Natural killer cell (primary cell): Measurements from ENCODE around the gene RPUSD4. TPM values are rescaled to one million over a fixed set of nuclear protein-coding genes. Genes with fewer than 3 reads are reported as not detected.

ENCODE experiments used
- ATAC-seq, 3 donors: fragments of 150-1000 bp in 2 of 3; fragments of 200-7000 bp in 1 of 3; cut with Tn5 transposase; 1 replicate in 1 of 3; 2 replicates in 2 of 3; pipeline ENCODE4 v1.10.0; 2021; ENCODE audit warnings: mild to moderate bottlenecking in 2 of 3, moderate library complexity in 2 of 3
- DNase-seq, 2 donors: peaks; one replicate each; pipeline versions ENCODE4 v3.0.0 to v3.0.0-alpha.2; 2013 to 2021; ENCODE audit warnings: mixed read lengths in 1 of 2
- H3K27ac ChIP-seq: one replicate; pipeline ENCODE4 v1.5.1; 2013; ENCODE audit warnings: mild to moderate bottlenecking, low read length
- H3K27me3 ChIP-seq: one replicate; pipeline ENCODE4 v1.6.1; 2013; ENCODE audit warnings: low read length; ENCODE audit not compliant: control insufficient read depth, insufficient read depth
- H3K36me3 ChIP-seq: one replicate; pipeline ENCODE4 v1.6.1; 2013; ENCODE audit warnings: low read length; ENCODE audit not compliant: control insufficient read depth, insufficient read depth
- H3K4me1 ChIP-seq: one replicate; pipeline ENCODE4 v1.6.1; 2013; ENCODE audit warnings: low read length; ENCODE audit not compliant: control insufficient read depth, insufficient read depth
- H3K4me3 ChIP-seq: one replicate; pipeline ENCODE4 v1.5.1; 2013; ENCODE audit warnings: low read length
- H3K9me3 ChIP-seq: one replicate; pipeline ENCODE4 v1.6.1; 2013; ENCODE audit warnings: low read length; ENCODE audit not compliant: control insufficient read depth, insufficient read depth
- H3K27ac Mint-ChIP-seq, 2 donors: one replicate each; pipeline ENCODE4 v1.8.0; 2022; ENCODE audit warnings: mild to moderate bottlenecking in 2 of 2, mixed read lengths in 2 of 2, moderate library complexity in 1 of 2
- H3K27me3 Mint-ChIP-seq, 2 donors: one replicate each; pipeline ENCODE4 v1.8.0; 2022; ENCODE audit warnings: low read depth in 2 of 2, mixed read lengths in 2 of 2
- H3K36me3 Mint-ChIP-seq: one replicate; pipeline ENCODE4 v1.8.0; 2022; ENCODE audit warnings: mixed read lengths
- H3K4me1 Mint-ChIP-seq, 2 donors: one replicate each; pipeline ENCODE4 v1.8.0; 2022; ENCODE audit warnings: mixed read lengths in 2 of 2
- H3K4me3 Mint-ChIP-seq: one replicate; pipeline ENCODE4 v1.8.0; 2022; ENCODE audit warnings: mild to moderate bottlenecking, moderate library complexity, mixed read lengths
- H3K9me3 Mint-ChIP-seq, 2 donors: one replicate each; pipeline ENCODE4 v1.8.0; 2022; ENCODE audit warnings: mixed read lengths in 2 of 2
- CTCF ChIP-seq: fragments of 200-600 bp; IDR thresholded peaks from one replicate; pipeline ENCODE4 v1.8.0; 2022; ENCODE audit warnings: antibody characterized with exemption
- WGBS: methylation state at CpG from one replicate; pipeline ENCODE4 v1.1.7; 2013; ENCODE audit warnings: missing lambda C conversion rate; ENCODE audit not compliant: insufficient coverage; 5-methylcytosine and 5-hydroxymethylcytosine counted together
- intact Hi-C: fragments of 100-400 bp; cut with micrococcal nuclease; formaldehyde crosslinking; loops from one replicate; pipeline ENCODE4 v1.14.2; 2022
- total RNA-seq, 4 donors: library from RNA; stranded (reverse); fragments of 120-200 nt in 1 of 4; gene quantifications; one replicate each; pipeline versions ENCODE4 v1.2.3 to v1.2.4, GENCODE V29; 2013 to 2022

Gene RPUSD4
- total RNA-seq, 3 donors from 2014 or later (not counting 1 experiment from before 2014, with no cell fraction given) = 27.1 to 41.7 (median 38.9) TPM

- no peak for TF ChIP-seq CTCF
- no peaks in the 10 kb centered on the region for H3K36me3 ChIP-seq
- no peaks in the 10 kb centered on the region for H3K27me3 ChIP-seq
- H3K4me3 Mint-ChIP-seq = no peak overlapping the region
- no peak overlapping the region for H3K27ac ChIP-seq
- no peaks in the 10 kb centered on the region for H3K4me1 ChIP-seq
- H3K27ac Mint-ChIP-seq = no peak overlapping the region
- peaks cover 4 to 5% of the 10 kb centered on the region in 2 donors for H3K9me3 Mint-ChIP-seq
- no peaks in the 10 kb centered on the region for H3K36me3 Mint-ChIP-seq
- 93% methylated on average over 28 of the region's 28 CpGs for WGBS
- H3K9me3 ChIP-seq = no peaks in the 10 kb centered on the region
- DNase-seq = no peak
- peaks cover 7 to 8% of the 10 kb centered on the region in 2 donors for H3K27me3 Mint-ChIP-seq
- intact Hi-C loops = no loop called here
- no peaks in the 10 kb centered on the region for H3K4me1 Mint-ChIP-seq
- no peak for ATAC-seq
- H3K4me3 ChIP-seq = no peak overlapping the region
Measured at GRCh38 chr11:126155402-126156187, 55.9 kb downstream of the RPUSD4 start.

- Mint-ChIP-seq H3K36me3 (no peaks in the 10 kb centered on the region), H3K27me3 (peaks cover 8 to 12% of the 10 kb centered on the region in 2 donors), H3K27ac (no peak overlapping the region), H3K9me3 (peaks cover 4 to 5% of the 10 kb centered on the region in 2 donors), H3K4me3 (no peak overlapping the region), H3K4me1 (no peaks in the 10 kb centered on the region)
- DNase-seq = no peak
- no peak overlapping the region for H3K27ac ChIP-seq
- H3K27me3 ChIP-seq = no peaks in the 10 kb centered on the region
- no peak for TF ChIP-seq CTCF
- H3K4me1 ChIP-seq = no peaks in the 10 kb centered on the region
- no peak overlapping the region for H3K4me3 ChIP-seq
- ATAC-seq = no peak
- 87% methylated on average over 7 of the region's 7 CpGs for WGBS
- H3K36me3 ChIP-seq = no peaks in the 10 kb centered on the region
- intact Hi-C loops = no loop called here
- no peaks in the 10 kb centered on the region for H3K9me3 ChIP-seq
Measured at GRCh38 chr11:126154691-126155090, 56.8 kb downstream of the RPUSD4 start.

- Histone ChIP-seq H3K27me3 (no peaks in the 10 kb centered on the region), H3K27ac (no peak overlapping the region), H3K4me3 (no peak overlapping the region), H3K4me1 (no peaks in the 10 kb centered on the region), H3K36me3 (no peaks in the 10 kb centered on the region), H3K9me3 (no peaks in the 10 kb centered on the region)
- no peaks in the 10 kb centered on the region for H3K4me1 Mint-ChIP-seq
- peaks cover 8 to 12% of the 10 kb centered on the region in 2 donors for H3K27me3 Mint-ChIP-seq
- peaks cover 4 to 5% of the 10 kb centered on the region in 2 donors for H3K9me3 Mint-ChIP-seq
- intact Hi-C loops = no loop called here
- TF ChIP-seq CTCF = no peak
- no peaks in the 10 kb centered on the region for H3K36me3 Mint-ChIP-seq
- H3K27ac Mint-ChIP-seq = no peak overlapping the region
- WGBS = 93% methylated on average over 6 of the region's 6 CpGs
- no peak overlapping the region for H3K4me3 Mint-ChIP-seq
- ATAC-seq (no peak), DNase-seq (no peak)
Measured at GRCh38 chr11:126153972-126154371, 57.5 kb downstream of the RPUSD4 start.
